Activated CD4-positive, alpha-beta T cell treated with anti-CD3 and anti-CD28 coated beads for 36 hours (primary cell): ENCODE data around the gene RBMXL2. TPM values are rescaled to one million over a fixed set of nuclear protein-coding genes. Genes with fewer than 3 reads are reported as not detected.

Experiments used
- ATAC-seq: fragments of 200-7000 bp; cut with Tn5 transposase; one replicate; pipeline ENCODE4 v1.10.0; 2021; ENCODE audit warnings: mild to moderate bottlenecking, moderate library complexity
- CTCF ChIA-PET: fragments of 350-600 bp; sonication (Branson Sonifier 250); formaldehyde crosslinking; loops from one replicate; lab custom pipeline; 2021; ENCODE audit warnings: antibody characterized with exemption; lab: Charles Lee
- POLR2A ChIA-PET: fragments of 350-600 bp; sonication (Branson Sonifier 250); formaldehyde crosslinking; loops from one replicate; lab custom pipeline; 2021; ENCODE audit warnings: antibody characterized with exemption, inconsistent platforms; lab: Charles Lee
- DNase-seq: peaks from one replicate; pipeline ENCODE4 v3.0.0-alpha.2; 2020
- H3K27ac Mint-ChIP-seq: one replicate; pipeline ENCODE4 v1.8.0; 2021; ENCODE audit warnings: mixed read lengths
- H3K27me3 Mint-ChIP-seq: one replicate; pipeline ENCODE4 v1.8.0; 2021; ENCODE audit warnings: mixed read lengths
- H3K36me3 Mint-ChIP-seq: one replicate; pipeline ENCODE4 v1.8.0; 2021; ENCODE audit warnings: low read depth, mixed read lengths
- H3K4me1 Mint-ChIP-seq: one replicate; pipeline ENCODE4 v1.8.0; 2021; ENCODE audit warnings: mixed read lengths
- H3K4me3 Mint-ChIP-seq: one replicate; pipeline ENCODE4 v1.8.0; 2021; ENCODE audit warnings: mild to moderate bottlenecking, moderate library complexity, mixed read lengths
- H3K9me3 Mint-ChIP-seq: one replicate; pipeline ENCODE4 v1.8.0; 2021; ENCODE audit warnings: low read depth, mixed read lengths
- intact Hi-C, 2 experiments: fragments of 100-400 bp; cut with DNase I in 1 of 2; cut with micrococcal nuclease in 1 of 2; formaldehyde crosslinking; loops; one replicate each; pipeline versions ENCODE4 v1.14.2 to v1.15.1; 2022 to 2024; cut with DNase I, micrococcal nuclease
- total RNA-seq, 2 experiments: library from RNA; stranded (reverse); gene quantifications; one replicate each; pipeline ENCODE4 v1.2.3, GENCODE V29; 2021

Gene RBMXL2
- total RNA-seq, 2 experiments from 2014 or later, result not detected

DNA sequence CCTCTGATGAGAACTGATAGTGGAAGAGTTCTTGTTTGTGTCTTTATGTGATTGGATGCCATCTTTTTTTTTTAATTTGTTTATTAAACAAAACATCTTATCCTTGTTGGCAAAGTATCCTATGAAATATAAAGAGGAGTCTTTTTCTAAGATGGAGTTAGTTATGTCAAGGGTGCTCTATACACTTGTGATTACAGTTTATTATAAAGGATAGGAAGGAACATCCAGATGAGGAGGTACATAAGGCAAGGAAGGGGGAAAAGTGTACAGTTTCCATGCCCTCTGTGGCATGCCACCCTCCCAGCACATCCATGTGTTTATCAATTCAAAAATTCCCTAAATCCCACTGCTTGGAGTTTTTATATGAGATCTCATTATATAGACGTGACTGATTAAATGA is 7.4 kb upstream of the RBMXL2 start:
- DNase-seq (no peak), ATAC-seq (no peak)
- H3K4me1 Mint-ChIP-seq, result no peaks in the 10 kb centered on the region
- peaks cover 3% of the 10 kb centered on the region for H3K9me3 Mint-ChIP-seq
- H3K27ac Mint-ChIP-seq, result no peak overlapping the region
- H3K36me3 Mint-ChIP-seq, result no peaks in the 10 kb centered on the region
- peaks cover 3% of the 10 kb centered on the region for H3K27me3 Mint-ChIP-seq
- CTCF ChIA-PET, result no interaction called here
- H3K4me3 Mint-ChIP-seq, result no peak overlapping the region
- intact Hi-C loops, result no loop called here
- POLR2A ChIA-PET, result no interaction called here

DNA sequence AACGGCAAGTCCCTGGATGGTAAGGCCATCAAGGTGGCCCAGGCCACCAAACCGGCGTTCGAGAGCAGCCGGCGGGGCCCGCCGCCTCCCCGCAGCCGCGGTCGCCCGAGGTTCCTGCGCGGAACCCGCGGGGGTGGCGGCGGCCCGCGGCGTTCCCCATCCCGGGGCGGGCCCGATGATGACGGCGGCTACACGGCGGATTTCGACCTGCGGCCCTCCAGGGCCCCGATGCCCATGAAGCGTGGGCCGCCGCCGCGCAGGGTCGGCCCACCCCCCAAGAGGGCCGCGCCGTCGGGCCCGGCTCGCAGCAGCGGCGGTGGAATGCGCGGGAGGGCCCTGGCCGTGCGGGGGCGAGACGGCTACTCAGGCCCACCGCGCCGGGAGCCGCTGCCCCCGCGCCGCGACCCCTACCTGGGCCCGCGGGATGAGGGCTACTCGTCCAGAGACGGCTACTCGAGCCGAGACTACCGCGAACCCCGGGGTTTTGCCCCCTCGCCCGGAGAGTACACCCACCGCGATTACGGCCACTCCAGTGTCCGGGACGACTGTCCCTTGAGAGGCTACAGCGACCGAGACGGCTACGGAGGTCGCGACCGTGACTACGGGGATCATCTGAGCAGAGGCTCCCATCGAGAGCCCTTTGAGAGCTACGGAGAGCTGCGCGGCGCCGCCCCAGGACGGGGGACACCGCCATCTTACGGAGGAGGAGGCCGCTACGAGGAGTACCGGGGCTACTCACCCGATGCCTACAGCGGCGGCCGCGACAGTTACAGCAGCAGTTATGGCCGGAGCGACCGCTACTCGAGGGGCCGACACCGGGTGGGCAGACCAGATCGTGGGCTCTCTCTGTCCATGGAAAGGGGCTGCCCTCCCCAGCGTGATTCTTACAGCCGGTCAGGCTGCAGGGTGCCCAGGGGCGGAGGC is 792 bp downstream of the RBMXL2 start:
- ChIA-PET CTCF (interaction anchor here (1.7 kb wide), 1 partner anchor 10 kb away, joined by 4 read pairs; no protein-coding TSS in a partner anchor), POLR2A (no interaction called here)
- no peak for DNase-seq
- H3K27ac Mint-ChIP-seq, result no peak overlapping the region
- ATAC-seq, result no peak
- no peaks in the 10 kb centered on the region for H3K4me1 Mint-ChIP-seq
- no peaks in the 10 kb centered on the region for H3K9me3 Mint-ChIP-seq
- H3K36me3 Mint-ChIP-seq, result no peaks in the 10 kb centered on the region
- intact Hi-C loops, result no loop called here
- peaks cover 15% of the 10 kb centered on the region for H3K27me3 Mint-ChIP-seq
- H3K4me3 Mint-ChIP-seq, result no peak overlapping the region

DNA sequence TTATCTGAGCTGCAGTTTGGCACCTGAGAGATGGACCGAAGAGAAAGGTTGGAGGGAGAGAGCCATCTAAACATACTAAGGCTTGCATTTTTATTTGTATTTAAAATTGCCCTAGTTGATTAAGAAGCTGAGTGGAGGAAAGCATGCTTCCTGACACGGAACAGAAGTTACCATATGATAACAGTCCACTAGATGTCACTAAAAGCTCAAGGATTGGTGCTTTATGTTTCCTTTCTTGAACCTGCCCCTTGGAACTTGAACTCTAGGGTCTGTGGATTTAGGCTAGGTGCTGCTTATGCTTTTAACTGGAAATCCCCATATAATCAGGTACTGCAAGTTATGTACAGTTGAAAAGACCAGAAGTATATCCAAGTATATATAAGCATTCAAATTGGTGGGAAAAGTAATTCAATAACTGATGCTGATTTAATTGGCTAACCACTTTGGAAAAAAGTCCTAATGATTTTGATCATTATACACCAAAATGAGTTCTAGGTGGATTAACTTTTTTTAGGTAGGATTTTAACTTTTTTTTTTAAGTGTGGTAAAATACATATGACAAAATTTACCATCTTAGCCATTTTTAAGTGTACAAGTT is 9.5 kb downstream of the RBMXL2 start:
- POLR2A ChIA-PET, result interaction anchor here (0.5 kb wide), 1 partner anchor 1112 kb away, joined by 3 read pairs; no protein-coding TSS in a partner anchor
- Mint-ChIP-seq H3K9me3 (no peaks in the 10 kb centered on the region), H3K27ac (no peak overlapping the region), H3K4me1 (no peaks in the 10 kb centered on the region), H3K4me3 (no peak overlapping the region), H3K36me3 (no peaks in the 10 kb centered on the region), H3K27me3 (peaks cover 10% of the 10 kb centered on the region)
- DNase-seq (no peak), ATAC-seq (peak; percentile 70)
- CTCF ChIA-PET, result interaction anchor here (0.5 to 2.1 kb wide), 20 partner anchors 10 to 597 kb away, joined by 3 to 12 read pairs (median 4); partner anchors contain the start of gene OLFML1
- intact Hi-C loops, result loop anchor here (1.0 to 5.0 kb wide), 5 partner anchors 179 to 888 kb away; partner anchors contain the start of gene EIF3F (in 1 of the 2)

GRCh38 chr11:7115780-7116179 is 27.0 kb downstream of the RBMXL2 start:
- intact Hi-C loops, result no loop called here
- Mint-ChIP-seq H3K27me3 (peaks cover 11% of the 10 kb centered on the region), H3K9me3 (no peaks in the 10 kb centered on the region), H3K4me3 (no peak overlapping the region), H3K27ac (no peak overlapping the region), H3K36me3 (no peaks in the 10 kb centered on the region), H3K4me1 (no peaks in the 10 kb centered on the region)
- DNase-seq (no peak), ATAC-seq (no peak)
- ChIA-PET POLR2A (no interaction called here), CTCF (no interaction called here)

DNA sequence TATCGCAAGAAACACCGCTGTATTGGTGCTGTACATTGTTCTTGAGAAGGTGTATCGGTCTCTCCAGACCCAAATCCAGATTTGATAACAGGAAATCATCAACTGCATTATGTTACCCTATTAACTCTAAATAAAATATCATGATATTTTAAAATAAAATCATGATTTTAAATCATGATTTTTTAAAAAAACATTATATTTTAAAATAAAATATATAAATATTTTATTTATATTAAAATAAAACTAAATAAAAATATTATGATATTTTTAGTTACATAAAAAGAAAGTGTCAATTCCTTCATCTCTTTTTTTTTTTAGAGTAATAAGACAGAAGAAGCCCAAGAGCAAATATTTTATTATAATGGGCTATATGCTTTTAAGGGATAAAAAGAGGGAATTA is 27.6 kb downstream of the RBMXL2 start:
- ATAC-seq, result no peak
- no peaks in the 10 kb centered on the region for H3K9me3 Mint-ChIP-seq
- POLR2A ChIA-PET, result no interaction called here
- H3K4me3 Mint-ChIP-seq, result no peak overlapping the region
- CTCF ChIA-PET, result no interaction called here
- H3K36me3 Mint-ChIP-seq, result no peaks in the 10 kb centered on the region
- no peak for DNase-seq
- no peak overlapping the region for H3K27ac Mint-ChIP-seq
- H3K4me1 Mint-ChIP-seq, result no peaks in the 10 kb centered on the region
- peaks cover 11% of the 10 kb centered on the region for H3K27me3 Mint-ChIP-seq
- intact Hi-C loops, result no loop called here

DNA sequence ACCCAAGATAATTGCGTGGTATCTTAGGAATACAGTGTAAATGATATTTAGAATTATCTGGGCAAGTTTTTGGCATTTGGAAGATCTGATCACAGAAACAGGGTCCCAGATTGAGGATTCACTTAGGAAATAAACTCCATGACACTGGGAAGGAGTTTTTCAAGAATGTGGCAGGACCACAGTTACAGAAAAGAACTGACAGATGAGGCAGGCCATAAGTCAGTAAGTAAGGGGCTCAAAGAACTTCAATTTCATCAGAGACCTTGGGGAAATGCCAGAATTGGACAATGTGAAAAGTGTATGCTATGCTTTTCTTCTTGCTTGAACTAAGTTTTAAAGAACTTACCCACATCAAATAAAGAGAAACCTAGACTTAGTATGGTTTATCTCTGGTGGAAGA is 49.3 kb downstream of the RBMXL2 start:
- CTCF ChIA-PET, result no interaction called here
- DNase-seq (no peak), ATAC-seq (no peak)
- H3K27ac Mint-ChIP-seq, result no peak overlapping the region
- H3K36me3 Mint-ChIP-seq, result no peaks in the 10 kb centered on the region
- POLR2A ChIA-PET, result no interaction called here
- intact Hi-C loops, result no loop called here
- H3K9me3 Mint-ChIP-seq, result no peaks in the 10 kb centered on the region
- no peak overlapping the region for H3K4me3 Mint-ChIP-seq
- H3K27me3 Mint-ChIP-seq, result peaks cover 2% of the 10 kb centered on the region
- H3K4me1 Mint-ChIP-seq, result no peaks in the 10 kb centered on the region

Other genes with a start within 250 kb of the RBMXL2 start
- gene OR10A5, start 243.3 kb upstream of the RBMXL2 start, total RNA-seq, result not detected
- not detected for gene OR10A2, start 225.9 kb upstream of the RBMXL2 start, total RNA-seq
- not detected for gene OR10A4, start 212.4 kb upstream of the RBMXL2 start, total RNA-seq
- gene OR2D2, start 196.5 kb upstream of the RBMXL2 start, total RNA-seq, result under 1 TPM; 0.32 to 0.44 TPM
- gene OR2D3, start 168.0 kb upstream of the RBMXL2 start, total RNA-seq, result not detected
- gene ZNF215, start 162.6 kb upstream of the RBMXL2 start, total RNA-seq, result 1 to 10 TPM; 3.6 TPM
- gene ZNF214, start 68.7 kb upstream of the RBMXL2 start, total RNA-seq, result not detected
- under 1 TPM; 0.11 to 0.21 TPM for gene NLRP14, start 68.5 kb upstream of the RBMXL2 start, total RNA-seq
- gene SYT9, start 162.9 kb downstream of the RBMXL2 start, total RNA-seq, result not detected